Brain microvascular endothelial cell (primary cell): Measurements from ENCODE around the gene TM4SF4.

Source experiments
- DNase-seq: peaks from one replicate; pipeline ENCODE4 v3.0.0-alpha.2; 2020
- H3K27ac ChIP-seq: fragments of 250-450 bp; sonication (Bioruptor Pico); 2 replicates; pipeline ENCODE4 v1.5.1; 2020; ENCODE audit warnings: mild to moderate bottlenecking, moderate library complexity
- H3K27me3 ChIP-seq: fragments of 250-450 bp; sonication (Bioruptor Pico); replicated peaks from 2 replicates; pipeline ENCODE4 v1.5.1; 2020; ENCODE audit warnings: mild to moderate bottlenecking
- H3K36me3 ChIP-seq: fragments of 250-450 bp; sonication (Bioruptor Pico); replicated peaks from 2 replicates; pipeline ENCODE4 v1.5.1; 2020; ENCODE audit warnings: mild to moderate bottlenecking
- H3K4me3 ChIP-seq: 2 replicates; pipeline ENCODE4 v1.5.1; 2011; ENCODE audit warnings: low read depth, mild to moderate bottlenecking, control low read depth, low read length, moderate library complexity
- CTCF ChIP-seq: IDR thresholded peaks from 2 replicates; pipeline ENCODE4 v1.5.1; 2011; ENCODE audit warnings: low read depth, mild to moderate bottlenecking, moderate library complexity, low read length, control low read depth, inconsistent platforms; ENCODE audit errors: missing control alignments
- in situ Hi-C: cut with HindIII; loops from 2 replicates; pipeline ENCODE4 v1.10.0; 2017; ENCODE audit warnings: low sequenced_read_pairs, low pct_ligation_motif_present

TM4SF4 gene

GRCh38 chr3:149455989-149456388 lies 18.5 kb upstream of the TM4SF4 start:
- H3K4me3 ChIP-seq, result no peak overlapping the region
- no peaks in the 10 kb centered on the region for H3K27me3 ChIP-seq
- no peak for TF ChIP-seq CTCF
- H3K36me3 ChIP-seq, result no peaks in the 10 kb centered on the region
- no peak for DNase-seq
- no peak overlapping the region for H3K27ac ChIP-seq
- in situ Hi-C loops, result no loop called here

GRCh38 chr3:149459491-149460059 lies 14.9 kb upstream of the TM4SF4 start:
- TF ChIP-seq CTCF, result no peak
- Histone ChIP-seq H3K4me3 (no peak overlapping the region), H3K27ac (no peak overlapping the region), H3K36me3 (no peaks in the 10 kb centered on the region), H3K27me3 (no peaks in the 10 kb centered on the region)
- DNase-seq, result no peak
- in situ Hi-C loops, result no loop called here

GRCh38 chr3:149460117-149460516 lies 14.4 kb upstream of the TM4SF4 start:
- no peak for DNase-seq
- no peak overlapping the region for H3K27ac ChIP-seq
- in situ Hi-C loops, result no loop called here
- H3K36me3 ChIP-seq, result no peaks in the 10 kb centered on the region
- TF ChIP-seq CTCF, result no peak
- no peaks in the 10 kb centered on the region for H3K27me3 ChIP-seq
- H3K4me3 ChIP-seq, result no peak overlapping the region

- DNase-seq, result no peak
- H3K27me3 ChIP-seq, result no peaks in the 10 kb centered on the region
- no peaks in the 10 kb centered on the region for H3K36me3 ChIP-seq
- no peak overlapping the region for H3K4me3 ChIP-seq
- no peak overlapping the region for H3K27ac ChIP-seq
- in situ Hi-C loops, result no loop called here
- no peak for TF ChIP-seq CTCF
These were observed 12.4 kb upstream of the TM4SF4 start for GRCh38 chr3:149462051-149462450.

- no peak for TF ChIP-seq CTCF
- Histone ChIP-seq H3K27ac (no peak overlapping the region), H3K36me3 (no peaks in the 10 kb centered on the region), H3K4me3 (no peak overlapping the region), H3K27me3 (no peaks in the 10 kb centered on the region)
- in situ Hi-C loops, result no loop called here
- DNase-seq, result no peak
These were observed 11.9 kb upstream of the TM4SF4 start for GRCh38 chr3:149462581-149463011.

- in situ Hi-C loops, result no loop called here
- Histone ChIP-seq H3K27ac (no peak overlapping the region), H3K36me3 (no peaks in the 10 kb centered on the region), H3K4me3 (no peak overlapping the region), H3K27me3 (no peaks in the 10 kb centered on the region)
- no peak for TF ChIP-seq CTCF
- DNase-seq, result no peak
These were observed 10.6 kb upstream of the TM4SF4 start for GRCh38 chr3:149463921-149464320.
